Kidney (tissue), 14 donors: ENCODE results near the gene ERC2. TPM values are rescaled to one million over a fixed set of nuclear protein-coding genes. Genes with fewer than 3 reads are reported as not detected.
A peak's percentile ranks its signal among the peaks of the same experiment; 100 is the strongest.

ENCODE experiments used
- DNase-seq, 5 donors: peaks; one replicate each; pipeline ENCODE4 v3.0.0-alpha.2; 2013 to 2020
- FAIRE-seq: peaks from 2 replicates; lab custom pipeline; 2012; peaks lifted over from hg19 to GRCh38; lab: Jason Lieb, UNC
- H3K27ac ChIP-seq, 2 donors: one replicate each; pipeline ENCODE4 v1.7.0; 2013; ENCODE audit warnings: low read depth in 2 of 2, low read length in 2 of 2, inconsistent platforms in 1 of 2
- H3K27me3 ChIP-seq: one replicate; pipeline ENCODE4 v1.7.1; 2013; ENCODE audit warnings: low read length, inconsistent platforms; ENCODE audit not compliant: control insufficient read depth, insufficient read depth
- H3K36me3 ChIP-seq, 3 donors: one replicate each; pipeline versions ENCODE4 v1.7.0 to v1.7.1; 2013; ENCODE audit warnings: low read length in 3 of 3, control low read depth in 1 of 3, inconsistent platforms in 1 of 3; ENCODE audit not compliant: insufficient read depth in 3 of 3, control insufficient read depth in 2 of 3
- H3K4me1 ChIP-seq, 3 donors: one replicate each; pipeline versions ENCODE4 v1.7.0 to v1.7.1; 2013; ENCODE audit warnings: low read length in 3 of 3, inconsistent platforms in 1 of 3, low read depth in 1 of 3; ENCODE audit not compliant: control insufficient read depth in 2 of 3, insufficient read depth in 2 of 3
- H3K4me3 ChIP-seq, 3 donors: one replicate each; pipeline versions ENCODE4 v1.7.0 to v1.8.1; 2013; ENCODE audit warnings: low read length in 3 of 3, control low read depth in 1 of 3, inconsistent platforms in 1 of 3
- H3K9ac ChIP-seq, 3 donors: one replicate each; pipeline versions ENCODE4 v1.7.0 to v1.7.1; 2013; ENCODE audit warnings: low read length in 3 of 3, control low read depth in 1 of 3, inconsistent platforms in 1 of 3
- H3K9me3 ChIP-seq, 3 donors: one replicate each; pipeline versions ENCODE4 v1.7.0 to v1.7.1; 2013; ENCODE audit warnings: low read length in 3 of 3, control low read depth in 1 of 3, inconsistent platforms in 1 of 3; ENCODE audit not compliant: control insufficient read depth in 2 of 3, insufficient read depth in 1 of 3
- intact Hi-C: fragments of 100-400 bp; cut with DNase I; formaldehyde crosslinking; loops from one replicate; pipeline ENCODE4 v1.11.1; 2022
- polyA plus RNA-seq: library from polyadenylated mRNA; stranded (reverse); fragments of 350-450 nt; fragmentation: Illumina TruSeq; extraction: RNeasy Lipid Tissue Mini Kit (QIAGEN cat#74804); gene quantifications from one replicate; pipeline ENCODE4 v1.2.3, GENCODE V29; 2014; ENCODE audit warnings: low read depth, low replicate concordance; ENCODE audit not compliant: insufficient read depth
- total RNA-seq: library from RNA; stranded (reverse); fragmentation: NEBNext Ultra II Directional; extraction: Animal tissue kit (Norgen Biotek cat#: 25700); gene quantifications from one replicate; pipeline ENCODE4 v1.2.1, GENCODE V29; 2021
- TF ChIP-seq, protein P1 (sequence below): IDR thresholded peaks from 3 replicates; pipeline ENCODE4 v1.5.1; 2012; ENCODE audit warnings: mild to moderate bottlenecking, moderate library complexity, borderline replicate concordance; ENCODE audit not compliant: insufficient read depth; ENCODE audit errors: extremely low read depth
- donor health status: control.
- donor health status: control.
- donor health status: control.
- donor health status: control.
- donor health status: control.
- donor health status: DM: yes; HTN: yes; CAD: no.
- donor health status: Normal renal cell carcinoma (clear cell type).

The ERC2 gene
- total and polyA plus RNA-seq, 2 donors from 2014 or later: 0.92 to 3.8 TPM

DNA sequence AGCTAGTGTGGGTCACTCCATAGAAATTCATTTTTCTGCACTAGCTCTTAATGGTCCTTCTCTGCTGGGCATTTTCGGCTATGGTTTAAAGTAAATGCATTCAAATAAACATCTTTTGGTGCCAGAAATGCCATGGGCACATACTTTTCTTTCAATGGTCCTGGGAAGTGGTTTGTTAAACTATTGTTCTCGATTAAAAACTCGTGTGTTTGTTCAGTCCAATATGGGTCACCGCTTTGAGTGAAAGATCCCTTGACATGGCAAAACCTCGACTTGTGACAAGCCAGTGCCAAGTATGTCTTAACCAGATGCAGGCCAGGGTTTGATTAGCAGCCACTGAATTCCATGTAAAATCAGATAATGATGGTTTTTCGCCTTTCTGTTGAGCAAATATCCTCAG, 649.3 kb downstream of the ERC2 start:
- no peak overlapping the region for H3K27ac ChIP-seq
- no peaks in the 10 kb centered on the region for H3K27me3 ChIP-seq
- FAIRE-seq (no peak), DNase-seq (no peak)
- H3K9me3 ChIP-seq: no peaks in the 10 kb centered on the region
- H3K36me3 ChIP-seq: no peaks in the 10 kb centered on the region
- H3K4me3 ChIP-seq: no peak overlapping the region
- intact Hi-C loops: no loop called here
- TF ChIP-seq, protein P1, sequence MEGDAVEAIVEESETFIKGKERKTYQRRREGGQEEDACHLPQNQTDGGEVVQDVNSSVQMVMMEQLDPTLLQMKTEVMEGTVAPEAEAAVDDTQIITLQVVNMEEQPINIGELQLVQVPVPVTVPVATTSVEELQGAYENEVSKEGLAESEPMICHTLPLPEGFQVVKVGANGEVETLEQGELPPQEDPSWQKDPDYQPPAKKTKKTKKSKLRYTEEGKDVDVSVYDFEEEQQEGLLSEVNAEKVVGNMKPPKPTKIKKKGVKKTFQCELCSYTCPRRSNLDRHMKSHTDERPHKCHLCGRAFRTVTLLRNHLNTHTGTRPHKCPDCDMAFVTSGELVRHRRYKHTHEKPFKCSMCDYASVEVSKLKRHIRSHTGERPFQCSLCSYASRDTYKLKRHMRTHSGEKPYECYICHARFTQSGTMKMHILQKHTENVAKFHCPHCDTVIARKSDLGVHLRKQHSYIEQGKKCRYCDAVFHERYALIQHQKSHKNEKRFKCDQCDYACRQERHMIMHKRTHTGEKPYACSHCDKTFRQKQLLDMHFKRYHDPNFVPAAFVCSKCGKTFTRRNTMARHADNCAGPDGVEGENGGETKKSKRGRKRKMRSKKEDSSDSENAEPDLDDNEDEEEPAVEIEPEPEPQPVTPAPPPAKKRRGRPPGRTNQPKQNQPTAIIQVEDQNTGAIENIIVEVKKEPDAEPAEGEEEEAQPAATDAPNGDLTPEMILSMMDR: no peak
- H3K9ac ChIP-seq: no peak overlapping the region
- H3K4me1 ChIP-seq: no peaks in the 10 kb centered on the region

DNA sequence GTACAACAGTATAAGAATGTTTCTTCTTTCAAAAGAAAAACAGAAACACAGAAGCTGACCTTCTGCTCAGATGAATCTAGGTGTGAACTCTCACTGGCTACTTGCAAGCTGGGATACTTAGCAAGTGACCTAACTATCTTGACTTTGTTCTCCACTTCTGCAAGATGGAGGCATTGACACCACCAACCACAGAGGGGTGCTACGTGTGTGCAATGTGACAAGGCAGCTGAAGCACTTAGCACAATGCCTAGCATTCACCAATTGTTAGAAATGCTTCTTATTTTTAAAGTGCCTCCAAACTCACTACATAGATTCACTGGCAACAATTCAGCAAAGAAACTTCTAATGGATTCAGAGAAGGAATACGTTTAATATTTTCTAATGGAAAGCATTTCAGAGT, 649.8 kb downstream of the ERC2 start:
- H3K9me3 ChIP-seq: no peaks in the 10 kb centered on the region
- H3K9ac ChIP-seq: no peak overlapping the region
- FAIRE-seq (no peak), DNase-seq (peak in 1 of 5 donors; percentile 46)
- intact Hi-C loops: no loop called here
- no peak overlapping the region for H3K4me3 ChIP-seq
- no peaks in the 10 kb centered on the region for H3K36me3 ChIP-seq
- no peaks in the 10 kb centered on the region for H3K4me1 ChIP-seq
- no peak overlapping the region for H3K27ac ChIP-seq
- no peaks in the 10 kb centered on the region for H3K27me3 ChIP-seq
- TF ChIP-seq, protein P1: no peak

DNA sequence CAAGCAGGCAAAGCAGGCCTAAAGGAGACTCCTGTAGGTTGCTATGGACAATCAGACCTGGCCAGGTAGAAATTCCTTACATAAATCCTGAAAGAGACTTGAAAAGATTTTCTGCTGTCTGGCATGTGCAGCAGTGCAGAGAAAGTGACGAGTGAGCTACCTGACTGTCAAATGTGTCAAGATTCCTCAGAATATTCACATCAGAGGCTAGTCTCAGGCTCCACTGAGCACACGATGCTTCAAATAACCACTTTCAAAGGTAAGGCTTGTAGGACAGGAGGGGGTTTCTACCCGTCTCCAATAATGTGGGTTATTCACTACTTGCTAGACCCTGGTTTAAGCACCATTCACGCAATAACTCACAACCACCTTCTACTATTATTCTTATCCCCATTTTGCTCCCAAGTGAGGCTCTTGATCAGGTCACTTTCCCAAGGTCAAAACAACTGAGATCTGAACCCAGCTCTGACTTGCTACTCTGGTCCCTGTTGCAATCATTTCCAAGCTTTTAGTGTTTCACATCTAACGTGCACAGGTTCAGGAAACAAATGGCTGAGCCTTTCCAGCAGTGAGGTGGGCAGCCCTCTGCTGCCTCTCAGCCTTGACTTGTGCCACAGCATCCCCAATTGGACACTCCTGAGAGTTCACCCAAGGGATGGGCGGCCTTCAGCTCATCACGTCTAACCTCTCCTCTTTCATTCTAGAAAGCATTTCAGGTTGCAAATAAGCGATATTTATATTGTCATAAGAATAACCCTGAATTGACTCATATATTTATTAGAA, 651.3 kb downstream of the ERC2 start:
- Histone ChIP-seq H3K4me3 (no peak overlapping the region), H3K27ac (no peak overlapping the region), H3K4me1 (no peaks in the 10 kb centered on the region), H3K36me3 (no peaks in the 10 kb centered on the region), H3K27me3 (no peaks in the 10 kb centered on the region), H3K9ac (no peak overlapping the region), H3K9me3 (no peaks in the 10 kb centered on the region)
- intact Hi-C loops: no loop called here
- DNase-seq: no peak
- no peak for FAIRE-seq
- TF ChIP-seq, protein P1: no peak
